H9 (cell line): ENCODE results near the gene PDS5A. TPM values are rescaled to one million over a fixed set of nuclear protein-coding genes. Genes with fewer than 3 reads are reported as not detected.

Experiments used
- DNase-seq: peaks from one replicate; pipeline ENCODE4 v3.0.0-alpha.2; 2017
- H2AFZ ChIP-seq: one replicate; pipeline ENCODE4 v1.6.1; 2013; ENCODE audit warnings: mild to moderate bottlenecking, low read length, control low read depth, moderate library complexity
- H2AK5ac ChIP-seq: 2 replicates; pipeline ENCODE4 v1.6.1; 2013; ENCODE audit warnings: low read length, control low read depth, mixed read lengths; ENCODE audit not compliant: insufficient read length
- H2BK120ac ChIP-seq: one replicate; pipeline ENCODE4 v1.6.1; 2013; ENCODE audit warnings: low read depth, mild to moderate bottlenecking, low read length, control low read depth, inconsistent platforms; ENCODE audit not compliant: poor library complexity, severe bottlenecking
- H2BK12ac ChIP-seq: 2 replicates; pipeline ENCODE4 v1.6.1; 2013; ENCODE audit warnings: low read length, control low read depth, mixed read lengths, low read depth; ENCODE audit not compliant: insufficient read length
- H2BK15ac ChIP-seq: 2 replicates; pipeline ENCODE4 v1.6.1; 2013; ENCODE audit warnings: low read depth, low read length, control low read depth
- H2BK20ac ChIP-seq: one replicate; pipeline ENCODE4 v1.6.1; 2013; ENCODE audit warnings: low read depth, mild to moderate bottlenecking, low read length, control low read depth, inconsistent platforms; ENCODE audit not compliant: poor library complexity, severe bottlenecking
- H2BK5ac ChIP-seq: 2 replicates; pipeline ENCODE4 v1.6.1; 2013; ENCODE audit warnings: low read length, control low read depth, mixed read lengths; ENCODE audit not compliant: insufficient read length
- H3K14ac ChIP-seq: 2 replicates; pipeline ENCODE4 v1.6.1; 2013; ENCODE audit warnings: low read length, control low read depth; ENCODE audit not compliant: insufficient read depth
- H3K18ac ChIP-seq: 2 replicates; pipeline ENCODE4 v1.6.1; 2013; ENCODE audit warnings: low read depth, mild to moderate bottlenecking, mixed read lengths, low read length, control low read depth; ENCODE audit not compliant: insufficient read length
- H3K23ac ChIP-seq: 2 replicates; pipeline ENCODE4 v1.6.1; 2013; ENCODE audit warnings: low read length, control low read depth, mixed read lengths, low read depth; ENCODE audit not compliant: insufficient read length
- H3K23me2 ChIP-seq: 2 replicates; pipeline ENCODE4 v1.6.1; 2013; ENCODE audit warnings: low read depth, mild to moderate bottlenecking, mixed read lengths, low read length, control low read depth; ENCODE audit not compliant: insufficient read length, poor library complexity, severe bottlenecking
- H3K27ac ChIP-seq: 2 replicates; pipeline ENCODE4 v1.5.1; 2013; ENCODE audit warnings: low read length, control low read depth, mixed read lengths, low read depth; ENCODE audit not compliant: insufficient read length
- H3K27me3 ChIP-seq: 2 replicates; pipeline ENCODE4 v1.6.1; 2013; ENCODE audit warnings: low read length, control low read depth, inconsistent platforms; ENCODE audit not compliant: insufficient read depth
- H3K4ac ChIP-seq: 2 replicates; pipeline ENCODE4 v1.6.1; 2013; ENCODE audit warnings: low read depth, mild to moderate bottlenecking, control low read depth, inconsistent platforms, low read length, moderate library complexity
- H3K4me1 ChIP-seq: 2 replicates; pipeline ENCODE4 v1.6.1; 2013; ENCODE audit warnings: low read length, control low read depth, inconsistent platforms; ENCODE audit not compliant: insufficient read depth
- H3K4me2 ChIP-seq: 2 replicates; pipeline ENCODE4 v1.6.1; 2013; ENCODE audit warnings: low read length, control low read depth, mixed read lengths; ENCODE audit not compliant: insufficient read length, insufficient read depth
- H3K56ac ChIP-seq: 2 replicates; pipeline ENCODE4 v1.6.1; 2013; ENCODE audit warnings: low read depth, mild to moderate bottlenecking, mixed read lengths, low read length, control low read depth; ENCODE audit not compliant: insufficient read length
- H3K79me1 ChIP-seq: 2 replicates; pipeline ENCODE4 v1.6.1; 2013; ENCODE audit warnings: low read depth, mild to moderate bottlenecking, moderate library complexity, low read length, control low read depth, inconsistent platforms; ENCODE audit not compliant: insufficient read depth, poor library complexity, severe bottlenecking
- H3K79me2 ChIP-seq: 2 replicates; pipeline ENCODE4 v1.6.1; 2013; ENCODE audit warnings: low read length, control low read depth, inconsistent platforms; ENCODE audit not compliant: insufficient read depth
- H3K9ac ChIP-seq: 2 replicates; pipeline ENCODE4 v1.6.1; 2013; ENCODE audit warnings: low read length, control low read depth, mixed read lengths; ENCODE audit not compliant: insufficient read length; ENCODE audit errors: extremely low read depth
- H3K9me3 ChIP-seq: one replicate; pipeline ENCODE4 v1.6.1; 2013; ENCODE audit warnings: low read depth, low read length, inconsistent platforms; ENCODE audit not compliant: control insufficient read depth
- H3T11ph ChIP-seq: one replicate; pipeline ENCODE4 v1.6.1; 2013; ENCODE audit warnings: mild to moderate bottlenecking, low read length, control low read depth, inconsistent platforms
- H4K20me1 ChIP-seq: one replicate; pipeline ENCODE4 v1.6.1; 2013; ENCODE audit not compliant: control insufficient read depth, insufficient read length, insufficient read depth
- H4K5ac ChIP-seq: 2 replicates; pipeline ENCODE4 v1.6.1; 2013; ENCODE audit warnings: low read depth, mild to moderate bottlenecking, mixed read lengths, low read length, control low read depth; ENCODE audit not compliant: insufficient read length
- H4K8ac ChIP-seq: replicated peaks from 2 replicates; pipeline ENCODE4 v1.6.1; 2013; ENCODE audit warnings: low read length, control low read depth, mixed read lengths, low read depth; ENCODE audit not compliant: insufficient read length
- H4K91ac ChIP-seq: 2 replicates; pipeline ENCODE4 v1.6.1; 2013; ENCODE audit warnings: low read depth, mild to moderate bottlenecking, moderate library complexity, mixed read lengths, low read length, control low read depth; ENCODE audit not compliant: insufficient read length
- H3K27ac Mint-ChIP-seq, 3 experiments: 2 replicates in 2 of 3; 3 replicates in 1 of 3; pipeline ENCODE4 v1.8.0; 2020 to 2021; ENCODE audit warnings: mixed read lengths in 3 of 3, mild to moderate bottlenecking in 1 of 3, moderate library complexity in 1 of 3
- H3K27me3 Mint-ChIP-seq: 2 replicates; pipeline ENCODE4 v1.8.0; 2021; ENCODE audit warnings: low read depth, mild to moderate bottlenecking, moderate library complexity, mixed read lengths
- H3K36me3 Mint-ChIP-seq, 3 experiments: 2 replicates in 2 of 3; 3 replicates in 1 of 3; pipeline ENCODE4 v1.8.0; 2020 to 2021; ENCODE audit warnings: low read depth in 3 of 3, mixed read lengths in 3 of 3; ENCODE audit not compliant: insufficient read depth in 1 of 3
- H3K4me1 Mint-ChIP-seq, 2 experiments: 2 replicates each; pipeline ENCODE4 v1.8.0; 2020; ENCODE audit warnings: mixed read lengths in 2 of 2
- H3K4me3 Mint-ChIP-seq, 2 experiments: 2 replicates in 1 of 2; 3 replicates in 1 of 2; pipeline ENCODE4 v1.8.0; 2020 to 2021; ENCODE audit warnings: mild to moderate bottlenecking in 2 of 2, mixed read lengths in 2 of 2, moderate library complexity in 1 of 2
- H3K9me3 Mint-ChIP-seq, 2 experiments: 2 replicates in 1 of 2; 3 replicates in 1 of 2; pipeline ENCODE4 v1.8.0; 2020; ENCODE audit warnings: mild to moderate bottlenecking in 2 of 2, mixed read lengths in 2 of 2, moderate library complexity in 1 of 2
- WGBS: extraction: QIAGEN DNeasy Blood & Tissue Kit; methylation state at CpG from one replicate; pipeline ENCODE4 v1.1.7; 2013; ENCODE audit warnings: missing lambda C conversion rate, low lambda C conversion rate, mixed read lengths; ENCODE audit not compliant: insufficient read length; ENCODE audit errors: extremely low coverage; 5-methylcytosine and 5-hydroxymethylcytosine counted together
- total RNA-seq: library from RNA; stranded (reverse); gene quantifications from 2 replicates; pipeline ENCODE4 v1.2.1, GENCODE V29; 2021
- TF ChIP-seq, protein P1 (sequence below): fragments of 200-600 bp; sonication (generic); conservative IDR thresholded peaks from 3 replicates; pipeline ENCODE4 v1.8.0; 2021; ENCODE audit warnings: antibody characterized with exemption, mild to moderate bottlenecking

PDS5A gene
- total RNA-seq, 1 experiment from 2014 or later = 65.4 TPM

DNA sequence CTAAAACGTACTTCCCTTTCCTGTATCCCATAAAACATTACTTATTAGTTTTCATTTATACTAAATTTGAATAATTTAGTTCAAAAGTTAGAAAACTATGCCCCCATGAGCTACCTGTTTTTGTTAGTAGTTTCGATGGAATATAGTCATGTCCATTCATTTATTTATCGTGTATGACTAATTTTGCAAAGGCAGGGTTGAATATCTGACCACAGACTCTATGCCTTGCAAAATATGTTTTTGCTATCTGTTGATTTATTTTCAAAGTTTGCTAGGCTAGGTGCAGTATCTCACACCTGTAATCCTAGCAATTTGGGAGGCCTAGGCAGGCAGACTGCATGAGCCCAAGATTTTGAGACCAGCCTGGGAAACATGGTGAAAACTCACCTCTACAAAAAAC lies 78.4 kb downstream of the PDS5A start:
- Histone ChIP-seq H2BK15ac (no peak overlapping the region), H3K79me2 (no peaks in the 10 kb centered on the region), H3K23ac (no peak overlapping the region), H3K23me2 (no peaks in the 10 kb centered on the region), H2BK12ac (no peak overlapping the region), H4K8ac (no peak overlapping the region), H3K4me1 (no peaks in the 10 kb centered on the region), H2AK5ac (no peak overlapping the region), H3K4ac (no peak overlapping the region), H3K14ac (no peak overlapping the region), H2BK20ac (no peak overlapping the region), H3K4me2 (no peak overlapping the region), H3K27me3 (no peaks in the 10 kb centered on the region), H3T11ph (no peak overlapping the region), H3K27ac (no peak overlapping the region), H4K20me1 (no peaks in the 10 kb centered on the region), H4K91ac (no peak overlapping the region), H2AFZ (no peak overlapping the region), H3K79me1 (no peaks in the 10 kb centered on the region), H2BK120ac (no peak overlapping the region), H4K5ac (no peak overlapping the region), H3K9me3 (no peaks in the 10 kb centered on the region), H3K9ac (no peak overlapping the region), H2BK5ac (no peak overlapping the region), H3K56ac (no peak overlapping the region), H3K18ac (no peak overlapping the region)
- TF ChIP-seq, protein P1, sequence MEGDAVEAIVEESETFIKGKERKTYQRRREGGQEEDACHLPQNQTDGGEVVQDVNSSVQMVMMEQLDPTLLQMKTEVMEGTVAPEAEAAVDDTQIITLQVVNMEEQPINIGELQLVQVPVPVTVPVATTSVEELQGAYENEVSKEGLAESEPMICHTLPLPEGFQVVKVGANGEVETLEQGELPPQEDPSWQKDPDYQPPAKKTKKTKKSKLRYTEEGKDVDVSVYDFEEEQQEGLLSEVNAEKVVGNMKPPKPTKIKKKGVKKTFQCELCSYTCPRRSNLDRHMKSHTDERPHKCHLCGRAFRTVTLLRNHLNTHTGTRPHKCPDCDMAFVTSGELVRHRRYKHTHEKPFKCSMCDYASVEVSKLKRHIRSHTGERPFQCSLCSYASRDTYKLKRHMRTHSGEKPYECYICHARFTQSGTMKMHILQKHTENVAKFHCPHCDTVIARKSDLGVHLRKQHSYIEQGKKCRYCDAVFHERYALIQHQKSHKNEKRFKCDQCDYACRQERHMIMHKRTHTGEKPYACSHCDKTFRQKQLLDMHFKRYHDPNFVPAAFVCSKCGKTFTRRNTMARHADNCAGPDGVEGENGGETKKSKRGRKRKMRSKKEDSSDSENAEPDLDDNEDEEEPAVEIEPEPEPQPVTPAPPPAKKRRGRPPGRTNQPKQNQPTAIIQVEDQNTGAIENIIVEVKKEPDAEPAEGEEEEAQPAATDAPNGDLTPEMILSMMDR = no peak
- no CpG with 5 or more reads among the region's 3 CpGs for WGBS
- H3K4me1 Mint-ChIP-seq = peaks cover 18% of the 10 kb centered on the region in 2 experiments
- H3K27me3 Mint-ChIP-seq = no peaks in the 10 kb centered on the region
- H3K4me3 Mint-ChIP-seq = no peak overlapping the region
- peak overlapping the region in 2 of 3 experiments; percentile 66 to 72; a peak in 4 of 7 replicates for H3K27ac Mint-ChIP-seq
- no peak for DNase-seq
- H3K9me3 Mint-ChIP-seq = no peaks in the 10 kb centered on the region
- peaks cover 38 to 83% (median 81%) of the 10 kb centered on the region in 3 experiments for H3K36me3 Mint-ChIP-seq
